ENCODE results near the gene PIK3CD.

GRCh38 chr1:9733160-9733789, 81.7 kb downstream of the PIK3CD start:
- TF ChIP-seq CTCF (conservative IDR thresholded peaks at IDR 0.05; ENCODE audit: low read depth in 2 of 2) (no peak), EZH2 (IDR thresholded peaks at IDR 0.05; ENCODE audit: low read depth, unreplicated experiment) (no peak), REST (IDR thresholded peaks at IDR 0.05; ENCODE audit: unreplicated experiment) (no peak), POLR2AphosphoS5 (IDR thresholded peaks at IDR 0.05; ENCODE audit: low read depth) (no peak), CREB1 (CRISPR knock-in tag; IDR thresholded peaks at IDR 0.05; ENCODE audit: low read depth) (no peak), STAT1 (IDR thresholded peaks at IDR 0.05; ENCODE audit: unreplicated experiment) (no peak), EZH2phosphoT487 (IDR thresholded peaks at IDR 0.05; ENCODE audit: unreplicated experiment) (no peak), JUNB (IDR thresholded peaks at IDR 0.05; ENCODE audit: unreplicated experiment) (no peak), ETS1 (IDR thresholded peaks at IDR 0.05) (no peak), ZNF114 (CRISPR knock-in tag; IDR thresholded peaks at IDR 0.05) (no peak)
- TF ChIP-seq, protein P1, sequence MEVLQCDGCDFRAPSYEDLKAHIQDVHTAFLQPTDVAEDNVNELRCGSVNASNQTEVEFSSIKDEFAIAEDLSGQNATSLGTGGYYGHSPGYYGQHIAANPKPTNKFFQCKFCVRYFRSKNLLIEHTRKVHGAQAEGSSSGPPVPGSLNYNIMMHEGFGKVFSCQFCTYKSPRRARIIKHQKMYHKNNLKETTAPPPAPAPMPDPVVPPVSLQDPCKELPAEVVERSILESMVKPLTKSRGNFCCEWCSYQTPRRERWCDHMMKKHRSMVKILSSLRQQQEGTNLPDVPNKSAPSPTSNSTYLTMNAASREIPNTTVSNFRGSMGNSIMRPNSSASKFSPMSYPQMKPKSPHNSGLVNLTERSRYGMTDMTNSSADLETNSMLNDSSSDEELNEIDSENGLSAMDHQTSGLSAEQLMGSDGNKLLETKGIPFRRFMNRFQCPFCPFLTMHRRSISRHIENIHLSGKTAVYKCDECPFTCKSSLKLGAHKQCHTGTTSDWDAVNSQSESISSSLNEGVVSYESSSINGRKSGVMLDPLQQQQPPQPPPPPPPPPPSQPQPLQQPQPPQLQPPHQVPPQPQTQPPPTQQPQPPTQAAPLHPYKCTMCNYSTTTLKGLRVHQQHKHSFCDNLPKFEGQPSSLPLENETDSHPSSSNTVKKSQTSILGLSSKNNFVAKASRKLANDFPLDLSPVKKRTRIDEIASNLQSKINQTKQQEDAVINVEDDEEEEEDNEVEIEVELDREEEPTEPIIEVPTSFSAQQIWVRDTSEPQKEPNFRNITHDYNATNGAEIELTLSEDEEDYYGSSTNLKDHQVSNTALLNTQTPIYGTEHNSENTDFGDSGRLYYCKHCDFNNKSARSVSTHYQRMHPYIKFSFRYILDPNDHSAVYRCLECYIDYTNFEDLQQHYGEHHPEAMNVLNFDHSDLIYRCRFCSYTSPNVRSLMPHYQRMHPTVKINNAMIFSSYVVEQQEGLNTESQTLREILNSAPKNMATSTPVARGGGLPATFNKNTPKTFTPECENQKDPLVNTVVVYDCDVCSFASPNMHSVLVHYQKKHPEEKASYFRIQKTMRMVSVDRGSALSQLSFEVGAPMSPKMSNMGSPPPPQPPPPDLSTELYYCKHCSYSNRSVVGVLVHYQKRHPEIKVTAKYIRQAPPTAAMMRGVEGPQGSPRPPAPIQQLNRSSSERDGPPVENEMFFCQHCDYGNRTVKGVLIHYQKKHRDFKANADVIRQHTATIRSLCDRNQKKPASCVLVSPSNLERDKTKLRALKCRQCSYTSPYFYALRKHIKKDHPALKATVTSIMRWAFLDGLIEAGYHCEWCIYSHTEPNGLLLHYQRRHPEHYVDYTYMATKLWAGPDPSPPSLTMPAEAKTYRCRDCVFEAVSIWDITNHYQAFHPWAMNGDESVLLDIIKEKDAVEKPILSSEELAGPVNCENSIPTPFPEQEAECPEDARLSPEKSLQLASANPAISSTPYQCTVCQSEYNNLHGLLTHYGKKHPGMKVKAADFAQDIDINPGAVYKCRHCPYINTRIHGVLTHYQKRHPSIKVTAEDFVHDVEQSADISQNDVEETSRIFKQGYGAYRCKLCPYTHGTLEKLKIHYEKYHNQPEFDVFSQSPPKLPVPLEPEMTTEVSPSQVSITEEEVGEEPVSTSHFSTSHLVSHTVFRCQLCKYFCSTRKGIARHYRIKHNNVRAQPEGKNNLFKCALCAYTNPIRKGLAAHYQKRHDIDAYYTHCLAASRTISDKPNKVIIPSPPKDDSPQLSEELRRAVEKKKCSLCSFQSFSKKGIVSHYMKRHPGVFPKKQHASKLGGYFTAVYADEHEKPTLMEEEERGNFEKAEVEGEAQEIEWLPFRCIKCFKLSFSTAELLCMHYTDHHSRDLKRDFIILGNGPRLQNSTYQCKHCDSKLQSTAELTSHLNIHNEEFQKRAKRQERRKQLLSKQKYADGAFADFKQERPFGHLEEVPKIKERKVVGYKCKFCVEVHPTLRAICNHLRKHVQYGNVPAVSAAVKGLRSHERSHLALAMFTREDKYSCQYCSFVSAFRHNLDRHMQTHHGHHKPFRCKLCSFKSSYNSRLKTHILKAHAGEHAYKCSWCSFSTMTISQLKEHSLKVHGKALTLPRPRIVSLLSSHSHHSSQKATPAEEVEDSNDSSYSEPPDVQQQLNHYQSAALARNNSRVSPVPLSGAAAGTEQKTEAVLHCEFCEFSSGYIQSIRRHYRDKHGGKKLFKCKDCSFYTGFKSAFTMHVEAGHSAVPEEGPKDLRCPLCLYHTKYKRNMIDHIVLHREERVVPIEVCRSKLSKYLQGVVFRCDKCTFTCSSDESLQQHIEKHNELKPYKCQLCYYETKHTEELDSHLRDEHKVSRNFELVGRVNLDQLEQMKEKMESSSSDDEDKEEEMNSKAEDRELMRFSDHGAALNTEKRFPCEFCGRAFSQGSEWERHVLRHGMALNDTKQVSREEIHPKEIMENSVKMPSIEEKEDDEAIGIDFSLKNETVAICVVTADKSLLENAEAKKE (CRISPR knock-in tag; IDR thresholded peaks at IDR 0.05): no peak
